Left ventricle myocardium superior (tissue), 1 donor: ENCODE results near the gene DDR1. TPM values are rescaled to one million over a fixed set of nuclear protein-coding genes. Genes with fewer than 3 reads are reported as not detected.

Experiments
- ATAC-seq: fragments of 200-7000 bp; cut with Tn5 transposase; one replicate; pipeline ENCODE4 v1.9.1; 2020; ENCODE audit warnings: mild to moderate bottlenecking, moderate library complexity
- DNase-seq: peaks from one replicate; pipeline ENCODE4 v3.0.0-alpha.2; 2020
- intact Hi-C: fragments of 100-400 bp; cut with micrococcal nuclease; formaldehyde crosslinking; loops from one replicate; pipeline ENCODE4 v1.11.0; 2022
- microRNA-seq: library from miRNA; unstranded; fragments of <30 nt; microRNA quantifications from one replicate; pipeline ENCODE4 v1.2.0, GENCODE V29; 2020; ENCODE audit warnings: borderline number of aligned reads
- total RNA-seq: library from RNA; stranded (reverse); fragmentation: NEBNext Ultra II Directional; extraction: Animal tissue kit (Norgen Biotek cat#: 25700); gene quantifications from one replicate; pipeline ENCODE4 v1.2.1, GENCODE V29; 2021
- donor health status: DM: no; HTN: yes; CAD: no; lungs with severe emphysema.

Gene DDR1
- total RNA-seq, 1 donor from 2014 or later = 25.7 TPM

DNA sequence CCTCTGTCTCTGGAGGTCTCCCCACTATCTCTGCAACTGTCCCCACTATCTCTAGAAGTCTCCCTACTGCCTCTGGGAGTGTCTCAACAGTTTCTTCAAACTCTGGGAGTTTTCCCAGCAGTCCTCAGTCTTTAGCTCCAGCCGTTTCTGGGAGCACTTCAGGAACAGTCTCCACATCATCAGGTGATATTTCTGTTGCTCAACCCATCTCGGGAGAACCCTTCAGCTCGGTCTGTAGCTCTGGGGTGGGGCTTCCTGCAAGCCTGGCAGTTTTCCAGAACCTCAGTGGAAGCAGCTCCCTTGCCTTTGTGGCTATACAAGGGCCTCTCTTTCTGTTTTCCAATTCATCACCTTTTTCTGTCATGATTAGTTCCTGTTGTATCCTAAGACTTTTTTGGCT lies 50.7 kb downstream of the DDR1 start:
- intact Hi-C loops = no loop called here
- DNase-seq (no peak), ATAC-seq (no peak)

DNA sequence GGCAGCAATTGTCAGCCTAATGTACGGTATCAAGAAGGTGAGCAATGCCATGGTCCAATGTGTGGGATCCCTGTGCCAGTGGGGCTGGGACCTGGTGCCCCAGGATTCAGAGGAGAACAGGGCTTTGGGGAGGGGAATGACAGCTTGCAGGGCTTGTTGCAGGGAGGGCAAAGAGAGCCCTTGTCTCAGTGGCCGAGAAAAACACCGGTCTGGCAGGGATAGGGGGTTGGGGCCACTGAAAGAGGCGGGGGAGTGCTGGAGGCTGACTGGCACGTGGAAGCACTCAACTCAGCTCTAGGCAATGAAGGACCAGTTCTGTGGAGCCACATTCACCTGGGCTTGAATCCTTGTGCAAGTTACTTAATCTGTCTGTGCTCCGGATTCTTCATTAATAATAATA lies 52.9 kb downstream of the DDR1 start:
- no peak for DNase-seq
- ATAC-seq = no peak
- intact Hi-C loops = no loop called here

DNA sequence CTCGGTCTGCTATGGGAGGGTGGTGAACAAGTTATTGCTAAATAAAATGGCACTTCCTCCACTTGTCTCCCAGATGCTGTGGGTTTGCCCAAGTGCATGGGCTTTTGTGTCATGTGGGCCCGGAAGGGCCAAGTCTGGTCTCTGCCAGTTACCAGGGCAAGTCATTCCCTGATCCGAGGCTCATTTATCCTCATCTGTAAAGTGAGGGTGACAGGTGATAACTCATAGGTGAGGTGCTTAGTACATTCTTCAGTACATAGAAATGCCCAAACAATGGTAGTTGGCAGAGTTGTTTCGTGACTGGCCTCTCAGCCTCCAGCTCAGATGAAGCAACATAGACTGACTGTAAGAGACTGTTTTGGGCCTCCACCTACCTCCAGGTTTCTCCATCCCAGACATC lies 54.4 kb downstream of the DDR1 start:
- DNase-seq (no peak), ATAC-seq (no peak)
- intact Hi-C loops = no loop called here

DNA sequence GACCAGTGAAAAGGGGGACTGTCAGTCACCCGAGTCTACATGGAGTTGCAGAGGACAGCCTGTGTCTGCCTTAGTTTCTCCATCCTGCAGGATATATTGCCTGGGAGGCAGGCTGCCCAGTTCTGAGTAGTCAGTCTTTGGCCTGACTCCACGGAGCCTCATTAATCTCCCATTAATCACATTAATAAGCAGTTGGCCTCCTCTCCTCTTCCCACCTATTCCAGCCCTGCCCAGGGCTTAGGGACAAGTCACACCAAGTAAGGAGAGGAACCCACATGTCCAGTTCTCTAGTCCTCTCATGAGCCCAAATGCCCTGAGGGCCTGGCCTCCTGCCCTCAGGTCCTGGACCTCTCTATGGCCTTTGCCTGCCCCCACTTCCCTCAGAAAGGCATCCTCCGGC lies 55.2 kb downstream of the DDR1 start:
- intact Hi-C loops = no loop called here
- DNase-seq = no peak
- ATAC-seq = no peak

DNA sequence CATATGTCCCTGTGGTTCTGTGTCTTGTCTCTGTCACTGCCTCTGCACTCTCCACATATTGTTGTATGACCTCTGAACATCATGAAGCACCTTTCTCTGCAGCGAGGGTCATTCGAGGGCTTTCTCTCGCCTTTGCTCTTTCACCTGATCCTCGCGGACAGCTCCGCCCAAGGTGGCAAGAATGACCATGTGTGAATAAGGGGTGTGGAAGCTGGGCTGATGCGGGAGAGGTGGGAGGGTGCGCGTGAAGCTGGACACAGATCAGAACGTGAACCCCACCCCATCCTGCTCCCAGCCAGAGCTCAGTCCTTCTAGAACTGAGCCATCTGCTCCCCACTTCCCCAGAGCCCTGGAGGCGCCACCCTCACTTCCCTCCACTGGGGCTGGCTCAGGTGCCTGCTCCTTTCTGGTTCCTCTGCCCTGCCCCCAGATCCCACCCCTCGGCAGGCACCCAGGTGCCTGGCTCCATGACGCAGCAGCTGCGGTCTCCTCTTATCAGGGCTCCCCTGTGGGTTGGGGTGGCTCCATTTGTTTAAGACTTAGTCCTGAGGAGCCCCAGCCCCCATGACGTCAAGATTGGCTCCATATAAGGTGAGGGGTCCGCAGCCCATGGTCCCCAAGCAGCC lies 56.2 kb downstream of the DDR1 start, which contains the start of gene MUCL3:
Gene MUCL3 (plus strand): TSS at position 613 of the 626 bp plus-strand sequence. CDS start 27 bp downstream, outside the sequence.
- intact Hi-C loops = no loop called here
- ATAC-seq (peak; percentile 34), DNase-seq (no peak)

DNA sequence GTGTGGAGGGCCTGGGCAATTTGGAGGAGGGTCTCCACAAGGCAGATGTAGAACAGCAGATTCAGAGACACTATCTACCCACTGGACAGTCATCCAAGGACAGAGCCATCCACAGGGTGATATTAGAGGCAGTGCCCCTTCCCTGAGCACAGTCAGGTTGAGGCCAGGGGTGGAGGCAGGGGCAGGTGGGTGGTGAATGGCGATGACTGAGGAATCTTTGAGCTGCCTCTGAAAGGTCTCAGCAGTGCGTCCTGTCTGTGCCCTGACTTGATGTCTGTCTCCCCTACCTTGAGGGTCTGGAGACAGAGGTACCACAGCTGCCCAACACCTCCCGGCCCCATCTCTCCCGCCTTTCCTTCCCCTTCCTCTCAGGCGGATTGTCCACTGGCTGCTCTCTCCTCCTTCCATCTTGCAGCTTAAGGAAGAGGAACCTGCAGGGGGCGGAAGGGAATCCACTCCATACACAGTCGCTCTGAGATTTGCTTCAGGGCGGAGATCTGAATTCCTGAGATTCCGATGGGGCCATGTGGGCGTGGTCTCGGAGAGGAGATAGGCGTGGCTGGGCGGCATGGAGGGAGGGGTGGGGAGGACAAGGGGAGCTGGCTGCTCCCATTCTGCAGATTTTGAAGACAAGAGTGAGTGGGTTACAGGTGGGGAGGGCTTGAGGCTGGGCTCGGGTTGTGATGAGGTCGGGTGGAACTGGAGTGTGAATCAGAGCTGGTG lies 58.2 kb downstream of the DDR1 start:
- DNase-seq (peak; percentile 74), ATAC-seq (peak; percentile 88)
- intact Hi-C loops = no loop called here

DNA sequence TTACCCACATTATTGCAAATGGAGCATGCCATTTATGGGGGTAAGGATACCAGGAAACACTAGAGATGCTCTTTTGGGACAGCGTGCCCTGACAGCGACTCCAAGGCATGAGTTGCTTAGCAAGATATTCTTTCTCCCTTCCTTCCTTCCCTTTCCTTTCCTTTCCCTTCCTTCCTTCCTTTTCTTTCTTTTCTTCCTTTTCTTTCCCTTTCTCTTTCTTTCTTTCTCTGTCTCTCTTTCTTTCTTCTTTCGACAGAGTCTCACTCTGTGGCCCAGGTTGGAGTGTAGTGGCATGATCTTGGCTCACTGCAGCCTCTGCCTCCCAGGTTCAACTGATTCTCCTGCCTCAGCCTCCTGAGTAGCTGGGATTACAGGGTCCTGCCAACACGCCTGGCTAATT lies 59.7 kb downstream of the DDR1 start:
- intact Hi-C loops = no loop called here
- ATAC-seq = no peak
- DNase-seq = no peak

DNA sequence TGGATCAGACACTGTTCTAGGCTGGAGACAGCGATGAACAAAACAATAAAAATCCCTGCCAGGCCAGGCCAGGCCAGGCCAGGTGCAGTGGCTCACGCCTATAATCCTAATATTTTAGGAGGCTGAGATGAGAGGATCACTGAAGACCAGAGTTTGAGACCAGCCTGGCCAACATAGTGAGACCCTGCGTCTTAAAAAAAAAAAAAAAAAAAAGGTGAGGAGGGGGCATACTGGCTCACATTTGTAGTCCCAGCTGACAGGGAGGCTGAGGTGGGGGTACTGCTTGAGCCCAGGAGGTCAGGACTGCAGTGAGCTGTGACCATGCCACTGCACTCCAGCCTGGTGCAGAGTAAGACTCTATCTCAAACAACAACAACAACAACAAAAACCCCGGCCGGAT lies 61.0 kb downstream of the DDR1 start:
- intact Hi-C loops = no loop called here
- DNase-seq (no peak), ATAC-seq (no peak)

DNA sequence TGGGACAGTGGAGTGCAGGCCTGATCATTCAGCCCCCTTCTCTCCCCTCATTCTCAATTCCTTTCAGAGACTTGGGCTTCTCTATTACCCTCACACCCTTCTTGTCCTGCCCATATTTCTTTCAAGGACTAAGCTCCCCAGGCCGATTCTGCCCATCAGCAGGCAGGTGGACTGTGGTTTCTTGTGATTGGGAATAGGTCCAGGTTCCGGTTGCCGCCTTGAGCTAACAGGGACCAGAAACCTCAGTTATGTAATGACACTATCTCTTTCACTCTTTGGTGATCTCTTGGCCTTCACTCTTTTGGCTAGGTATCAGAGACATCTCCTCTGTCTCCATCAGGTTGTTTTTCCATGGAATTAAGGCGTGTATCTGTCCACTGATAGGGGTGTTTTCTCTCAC lies 62.9 kb downstream of the DDR1 start:
- intact Hi-C loops = no loop called here
- no peak for DNase-seq
- ATAC-seq = no peak

DNA sequence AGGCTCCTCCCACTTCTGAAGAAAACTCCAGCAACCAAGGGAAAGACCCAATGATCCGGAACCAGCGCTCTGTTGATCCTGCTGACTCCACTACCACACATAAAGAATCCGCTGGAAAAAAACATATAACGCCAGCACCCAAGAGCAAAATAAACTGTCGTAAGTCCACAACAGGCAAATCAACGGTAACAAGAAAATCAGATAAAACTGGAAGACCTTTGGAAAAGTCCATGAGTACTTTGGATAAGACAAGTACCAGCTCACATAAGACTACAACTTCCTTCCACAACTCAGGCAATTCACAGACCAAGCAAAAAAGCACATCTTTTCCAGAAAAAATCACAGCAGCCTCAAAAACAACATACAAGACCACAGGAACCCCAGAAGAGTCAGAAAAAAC lies 64.5 kb downstream of the DDR1 start:
- intact Hi-C loops = no loop called here
- ATAC-seq (no peak), DNase-seq (no peak)

Small RNA genes lying within 50 kb of the gene (microRNA-seq; reads per million reads assigned to microRNA genes)
- gene MIR4640 = not detected

Other genes with a start within 250 kb of the DDR1 start
- gene C6orf136, start 237.4 kb upstream of the DDR1 start, total RNA-seq = 54.9 TPM
- gene DHX16, start 211.5 kb upstream of the DDR1 start, total RNA-seq = 20.2 TPM
- gene PPP1R18, start 197.9 kb upstream of the DDR1 start, total RNA-seq = 15.0 TPM
- 4.6 TPM for gene NRM, start 193.5 kb upstream of the DDR1 start, total RNA-seq
- 13.2 TPM for gene MDC1, start 167.2 kb upstream of the DDR1 start, total RNA-seq
- 196 TPM for gene TUBB, start 164.2 kb upstream of the DDR1 start, total RNA-seq
- gene FLOT1, start 141.8 kb upstream of the DDR1 start, total RNA-seq = 238 TPM
- 12.7 TPM for gene IER3, start 140.0 kb upstream of the DDR1 start, total RNA-seq
- gene GTF2H4, start 23.7 kb downstream of the DDR1 start, total RNA-seq = 21.4 TPM
- 18.2 TPM for gene VARS2, start 29.7 kb downstream of the DDR1 start, total RNA-seq
- gene SFTA2, start 47.7 kb downstream of the DDR1 start, total RNA-seq = not detected
- gene MUCL3, start 56.5 kb downstream of the DDR1 start, total RNA-seq = not detected
- gene MUC21, start 99.2 kb downstream of the DDR1 start, total RNA-seq = not detected
- 0.22 TPM for gene MUC22, start 126.0 kb downstream of the DDR1 start, total RNA-seq
- gene C6orf15, start 228.1 kb downstream of the DDR1 start, total RNA-seq = not detected
- 1.5 TPM for gene PSORS1C1, start 230.3 kb downstream of the DDR1 start, total RNA-seq
- gene CDSN, start 235.9 kb downstream of the DDR1 start, total RNA-seq = not detected